ENCODE data around the gene FABP3.

DNA sequence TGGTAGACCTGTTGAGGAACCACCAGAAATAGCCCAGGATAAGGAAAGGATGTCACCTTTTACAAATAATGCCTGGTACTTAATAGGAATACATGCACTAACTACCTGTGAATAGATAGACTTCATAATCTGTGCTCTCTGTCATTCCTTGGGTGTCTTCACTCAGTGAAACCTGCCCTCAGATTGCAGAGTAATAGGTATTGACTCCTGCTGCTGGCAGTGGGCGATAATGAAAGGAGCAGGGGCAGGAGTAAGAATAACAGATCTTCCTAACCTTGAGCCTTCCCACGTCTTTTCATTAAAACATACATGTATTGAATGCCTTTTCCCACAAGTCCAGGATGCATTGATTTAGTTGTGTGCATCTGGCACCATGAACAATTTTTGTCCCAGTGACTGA, 16.4 kb downstream of the FABP3 start:
- TF ChIP-seq, protein P1, sequence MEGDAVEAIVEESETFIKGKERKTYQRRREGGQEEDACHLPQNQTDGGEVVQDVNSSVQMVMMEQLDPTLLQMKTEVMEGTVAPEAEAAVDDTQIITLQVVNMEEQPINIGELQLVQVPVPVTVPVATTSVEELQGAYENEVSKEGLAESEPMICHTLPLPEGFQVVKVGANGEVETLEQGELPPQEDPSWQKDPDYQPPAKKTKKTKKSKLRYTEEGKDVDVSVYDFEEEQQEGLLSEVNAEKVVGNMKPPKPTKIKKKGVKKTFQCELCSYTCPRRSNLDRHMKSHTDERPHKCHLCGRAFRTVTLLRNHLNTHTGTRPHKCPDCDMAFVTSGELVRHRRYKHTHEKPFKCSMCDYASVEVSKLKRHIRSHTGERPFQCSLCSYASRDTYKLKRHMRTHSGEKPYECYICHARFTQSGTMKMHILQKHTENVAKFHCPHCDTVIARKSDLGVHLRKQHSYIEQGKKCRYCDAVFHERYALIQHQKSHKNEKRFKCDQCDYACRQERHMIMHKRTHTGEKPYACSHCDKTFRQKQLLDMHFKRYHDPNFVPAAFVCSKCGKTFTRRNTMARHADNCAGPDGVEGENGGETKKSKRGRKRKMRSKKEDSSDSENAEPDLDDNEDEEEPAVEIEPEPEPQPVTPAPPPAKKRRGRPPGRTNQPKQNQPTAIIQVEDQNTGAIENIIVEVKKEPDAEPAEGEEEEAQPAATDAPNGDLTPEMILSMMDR (conservative IDR thresholded peaks at IDR 0.05; ENCODE audit: low read depth, low read length): no peak
- TF ChIP-seq SMC3 (IDR thresholded peaks at IDR 0.05; ENCODE audit: low read depth, low read length): no peak
- TF ChIP-seq, protein P2, sequence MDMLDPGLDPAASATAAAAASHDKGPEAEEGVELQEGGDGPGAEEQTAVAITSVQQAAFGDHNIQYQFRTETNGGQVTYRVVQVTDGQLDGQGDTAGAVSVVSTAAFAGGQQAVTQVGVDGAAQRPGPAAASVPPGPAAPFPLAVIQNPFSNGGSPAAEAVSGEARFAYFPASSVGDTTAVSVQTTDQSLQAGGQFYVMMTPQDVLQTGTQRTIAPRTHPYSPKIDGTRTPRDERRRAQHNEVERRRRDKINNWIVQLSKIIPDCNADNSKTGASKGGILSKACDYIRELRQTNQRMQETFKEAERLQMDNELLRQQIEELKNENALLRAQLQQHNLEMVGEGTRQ (IDR thresholded peaks at IDR 0.05; ENCODE audit: low read depth, low read length): no peak
- no peak for TF ChIP-seq POLR2A (IDR thresholded peaks at IDR 0.05; ENCODE audit: low read depth, low read length)
- no peak for TF ChIP-seq FOS (IDR thresholded peaks at IDR 0.05; ENCODE audit: low read depth, low read length)
- TF ChIP-seq, protein P3, sequence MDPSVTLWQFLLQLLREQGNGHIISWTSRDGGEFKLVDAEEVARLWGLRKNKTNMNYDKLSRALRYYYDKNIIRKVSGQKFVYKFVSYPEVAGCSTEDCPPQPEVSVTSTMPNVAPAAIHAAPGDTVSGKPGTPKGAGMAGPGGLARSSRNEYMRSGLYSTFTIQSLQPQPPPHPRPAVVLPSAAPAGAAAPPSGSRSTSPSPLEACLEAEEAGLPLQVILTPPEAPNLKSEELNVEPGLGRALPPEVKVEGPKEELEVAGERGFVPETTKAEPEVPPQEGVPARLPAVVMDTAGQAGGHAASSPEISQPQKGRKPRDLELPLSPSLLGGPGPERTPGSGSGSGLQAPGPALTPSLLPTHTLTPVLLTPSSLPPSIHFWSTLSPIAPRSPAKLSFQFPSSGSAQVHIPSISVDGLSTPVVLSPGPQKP (IDR thresholded peaks at IDR 0.05; ENCODE audit: borderline replicate concordance, low read depth, low read length): no peak
- TF ChIP-seq CEBPB (IDR thresholded peaks at IDR 0.05; ENCODE audit: low read depth, low read length): no peak
- no peak for TF ChIP-seq RAD21 (IDR thresholded peaks at IDR 0.05; ENCODE audit: low read length)
- TF ChIP-seq MXI1 (IDR thresholded peaks at IDR 0.05; ENCODE audit: borderline replicate concordance, low read depth, low read length): no peak
- no peak for TF ChIP-seq MAFK (IDR thresholded peaks at IDR 0.05; ENCODE audit: low read depth, low read length)
- TF ChIP-seq RFX5 (IDR thresholded peaks at IDR 0.05; ENCODE audit: low read depth, low read length): no peak
- no peak for TF ChIP-seq BHLHE40 (IDR thresholded peaks at IDR 0.05; ENCODE audit: low read depth, low read length)
- no peak for TF ChIP-seq NFE2L2 (IDR thresholded peaks at IDR 0.05; ENCODE audit: low read depth, low read length)

Measured in IMR-90 (cell line).